ENCODE measurements around the gene C12orf56.
"Not testable (repeated sequence)": the region's sequence is repeated elsewhere in the genome, so short reads cannot be mapped to it uniquely, and the experiment has no call there.

The C12orf56 gene

GRCh38 chr12:64304571-64304970, 86.0 kb downstream of the C12orf56 start:
- DNase-seq (ENCODE audit: low read depth): no peak

GRCh38 chr12:64299628-64300027, 90.9 kb downstream of the C12orf56 start:
- no peak for DNase-seq (ENCODE audit: low read depth)

DNA sequence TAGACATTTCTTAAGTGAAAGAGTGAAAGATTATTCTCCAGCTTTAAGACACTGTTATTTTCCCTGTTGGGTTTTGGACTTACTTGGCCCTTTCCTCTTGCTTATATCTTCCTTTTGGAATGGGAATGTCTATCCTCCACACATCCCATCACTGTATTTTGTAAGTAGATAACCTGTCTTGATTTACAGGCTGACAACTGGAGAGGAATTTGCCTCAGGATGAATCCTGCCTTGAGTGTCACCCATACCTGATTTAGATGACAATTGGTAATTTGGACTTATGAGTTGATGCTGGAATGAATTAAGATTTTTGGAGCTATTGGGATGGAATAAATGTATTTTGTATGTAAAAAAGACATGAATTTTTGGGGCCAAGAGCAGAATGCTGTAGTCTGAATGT, 94.3 kb downstream of the C12orf56 start:
- DNase-seq (ENCODE audit: low read depth): no peak

- no peak for DNase-seq (ENCODE audit: low read depth)
Observed at GRCh38 chr12:64293654-64294364, 96.7 kb downstream of the C12orf56 start.

DNA sequence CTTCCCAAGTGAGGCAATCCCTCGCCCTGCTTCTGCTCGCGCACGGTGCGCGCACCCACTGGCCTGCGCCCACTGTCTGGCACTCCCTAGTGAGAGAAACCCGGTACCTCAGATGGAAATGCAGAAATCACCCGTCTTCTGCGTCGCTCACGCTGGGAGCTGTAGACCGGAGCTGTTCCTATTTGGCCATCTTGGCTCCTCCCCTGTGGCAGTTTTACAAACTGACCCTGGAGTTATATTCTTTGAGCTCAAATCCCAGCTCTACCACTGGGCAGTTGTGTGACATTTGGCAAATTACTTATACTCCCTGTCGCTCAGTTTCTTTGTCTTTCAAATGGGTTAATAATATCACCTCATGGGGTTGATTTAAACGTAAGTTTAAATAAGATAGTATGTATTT, 97.4 kb downstream of the C12orf56 start:
- not testable (repeated sequence) for DNase-seq (ENCODE audit: low read depth)

- DNase-seq (ENCODE audit: low read depth): no peak
Observed at GRCh38 chr12:64286521-64286920, 104.0 kb downstream of the C12orf56 start.

DNA sequence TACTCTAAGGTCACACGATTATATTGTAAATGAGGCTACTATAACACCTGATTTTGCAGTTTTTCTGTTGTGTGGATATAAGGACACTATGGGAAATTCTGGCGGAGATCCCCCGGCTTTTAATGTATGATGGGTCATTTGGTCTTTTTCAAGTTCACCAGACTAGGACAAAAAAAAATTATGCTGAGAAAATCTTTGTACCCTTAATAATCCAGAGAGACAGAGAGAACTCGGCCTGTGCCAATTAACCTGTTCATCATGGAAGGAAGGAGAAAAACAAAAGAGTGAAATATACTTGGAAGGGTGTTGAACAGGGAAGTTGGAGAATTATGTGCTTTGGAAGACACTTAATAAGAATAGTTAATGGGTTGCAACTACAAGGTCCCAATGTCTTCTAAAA, 106.3 kb downstream of the C12orf56 start:
- DNase-seq (ENCODE audit: low read depth): no peak

DNA sequence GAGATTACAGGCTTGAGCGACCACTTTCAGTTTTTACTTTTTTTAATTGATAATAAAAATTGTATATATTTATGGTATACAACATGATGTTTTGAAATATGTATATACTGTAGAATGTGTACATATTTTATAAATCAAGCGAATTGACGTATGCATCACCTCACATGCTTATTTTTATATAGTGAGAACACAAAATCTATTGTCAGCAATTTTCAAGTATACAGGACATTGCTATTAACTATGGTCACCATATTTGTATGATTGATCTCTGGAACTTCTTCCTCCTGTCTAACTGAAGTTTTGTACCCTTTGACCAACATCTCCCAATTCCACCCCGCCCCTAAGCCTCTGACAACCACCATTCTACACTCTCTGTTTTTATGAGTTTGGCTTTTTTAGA, 112.1 kb downstream of the C12orf56 start:
- no peak for DNase-seq (ENCODE audit: low read depth)

DNA sequence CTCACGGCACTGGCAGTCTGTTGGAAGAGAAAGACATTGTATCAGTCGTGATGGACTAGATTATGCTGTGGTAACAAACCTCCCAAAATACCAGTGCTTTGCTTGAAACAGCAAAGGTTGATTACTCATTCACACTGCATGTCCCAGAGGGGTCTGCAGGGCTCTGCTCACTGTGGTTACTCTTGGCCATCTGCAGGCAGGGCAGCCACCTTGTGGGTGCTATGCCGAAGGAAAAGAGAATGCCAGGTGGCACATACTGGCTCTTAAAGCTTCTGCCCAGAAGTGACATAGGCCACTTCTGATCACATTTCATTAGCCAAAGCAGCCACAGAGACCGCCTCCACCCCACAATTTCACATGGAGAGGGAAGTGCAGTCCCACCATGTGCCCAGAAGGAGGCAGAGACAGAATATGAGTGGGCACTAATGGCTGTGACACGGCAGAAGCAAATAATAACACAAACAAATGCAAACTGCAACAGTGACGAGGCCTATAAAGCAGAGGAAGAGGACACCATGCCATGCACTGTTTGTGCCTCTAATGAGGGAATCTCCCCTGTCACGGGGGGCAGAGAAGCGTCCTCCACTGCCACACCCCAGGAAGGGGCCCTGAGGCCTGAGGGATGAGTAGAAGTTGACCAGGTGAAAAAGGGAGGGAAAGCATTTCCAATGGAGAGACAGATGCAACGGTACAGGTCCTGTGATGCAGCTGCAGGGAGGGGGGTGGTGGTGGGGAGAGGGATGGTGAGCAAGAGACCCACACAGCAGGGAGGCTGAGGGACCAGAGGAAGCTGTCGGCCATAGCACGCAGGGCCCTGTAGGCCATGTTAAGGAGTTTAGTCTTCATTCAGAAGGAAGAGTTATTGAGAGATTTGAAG, 116.8 kb downstream of the C12orf56 start:
- DNase-seq (ENCODE audit: low read depth): no peak

DNA sequence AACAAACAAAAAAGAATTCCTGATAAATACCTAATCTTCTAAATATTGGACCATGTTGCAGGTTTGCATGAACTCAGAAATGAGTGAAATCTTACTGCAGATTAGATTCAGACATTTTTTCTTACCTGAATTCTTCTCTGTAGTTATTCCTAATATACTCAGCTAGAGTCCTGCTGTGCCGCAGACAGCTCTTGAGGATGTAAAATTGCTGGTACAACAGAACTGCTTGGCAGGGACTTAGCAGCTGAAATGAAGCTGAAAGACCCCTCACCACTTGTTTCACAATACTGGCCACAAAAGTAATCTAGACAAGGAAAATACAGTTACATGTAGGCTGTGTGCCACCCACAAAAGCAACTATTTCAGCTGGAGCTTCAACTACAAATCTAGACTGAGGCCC, 120.1 kb downstream of the C12orf56 start:
- DNase-seq (ENCODE audit: low read depth): no peak

DNA sequence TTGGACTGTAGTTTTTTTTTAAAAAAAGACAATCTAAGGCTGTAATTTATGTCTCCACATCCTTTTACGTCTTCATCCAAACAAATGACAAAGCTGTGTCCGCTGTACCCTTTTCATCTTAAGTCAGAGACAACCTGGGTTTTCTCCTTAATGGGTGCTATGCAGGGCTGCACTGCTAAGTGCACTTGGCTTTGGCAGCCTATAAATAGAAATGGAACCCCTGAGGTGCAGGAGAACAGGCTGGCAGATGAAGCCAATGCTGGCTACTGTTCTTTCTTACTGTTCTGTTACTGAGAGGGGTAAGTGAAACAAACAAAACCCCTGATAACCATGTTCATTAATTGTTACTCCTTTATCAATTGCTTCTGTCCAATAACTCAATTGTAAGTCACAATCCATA, 121.4 kb downstream of the C12orf56 start:
- DNase-seq (ENCODE audit: low read depth): no peak

DNA sequence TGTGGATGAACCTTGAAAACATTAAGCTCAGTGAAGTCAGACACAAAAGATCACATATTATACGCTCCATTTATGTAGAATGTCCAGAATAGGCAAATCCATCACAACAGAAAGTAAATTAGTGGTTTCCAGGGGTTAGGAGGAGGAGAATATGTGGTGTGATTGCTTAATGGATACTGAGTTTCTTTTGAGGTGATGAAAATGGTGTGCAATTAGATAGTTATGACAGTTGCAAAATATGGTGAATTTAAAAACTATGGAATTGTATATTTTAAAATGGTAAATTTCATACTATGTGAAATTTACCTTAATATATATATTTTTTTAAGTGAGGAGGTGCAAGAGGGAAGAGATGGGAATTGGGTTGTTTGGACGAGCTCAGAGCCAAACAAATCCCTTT, 122.1 kb downstream of the C12orf56 start:
- DNase-seq (ENCODE audit: low read depth): no peak

- no peak for DNase-seq (ENCODE audit: low read depth)
Observed at GRCh38 chr12:64265839-64266238, 124.7 kb downstream of the C12orf56 start.

DNA sequence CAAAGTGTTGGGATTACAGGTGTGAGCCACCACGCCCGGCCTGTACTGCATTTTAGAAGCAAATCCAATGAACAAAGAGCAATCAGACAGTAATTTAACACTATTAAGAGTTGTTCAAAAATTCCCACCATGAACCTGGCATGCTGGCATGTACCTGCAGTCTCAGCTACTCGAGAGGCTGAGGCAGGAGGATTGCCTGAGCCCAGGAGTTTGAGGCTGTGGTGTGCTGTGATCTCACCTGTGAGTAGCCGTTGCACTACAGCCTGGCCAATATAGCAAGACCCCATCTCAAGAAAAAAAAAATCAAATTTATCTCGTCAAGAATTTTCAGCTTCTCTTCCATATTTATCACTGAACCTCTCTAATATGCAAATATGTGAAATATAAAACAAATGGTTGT, 128.7 kb downstream of the C12orf56 start:
- no peak for DNase-seq (ENCODE audit: low read depth)

- no peak for DNase-seq (ENCODE audit: low read depth)
Observed at GRCh38 chr12:64258576-64258975, 132.0 kb downstream of the C12orf56 start.

DNA sequence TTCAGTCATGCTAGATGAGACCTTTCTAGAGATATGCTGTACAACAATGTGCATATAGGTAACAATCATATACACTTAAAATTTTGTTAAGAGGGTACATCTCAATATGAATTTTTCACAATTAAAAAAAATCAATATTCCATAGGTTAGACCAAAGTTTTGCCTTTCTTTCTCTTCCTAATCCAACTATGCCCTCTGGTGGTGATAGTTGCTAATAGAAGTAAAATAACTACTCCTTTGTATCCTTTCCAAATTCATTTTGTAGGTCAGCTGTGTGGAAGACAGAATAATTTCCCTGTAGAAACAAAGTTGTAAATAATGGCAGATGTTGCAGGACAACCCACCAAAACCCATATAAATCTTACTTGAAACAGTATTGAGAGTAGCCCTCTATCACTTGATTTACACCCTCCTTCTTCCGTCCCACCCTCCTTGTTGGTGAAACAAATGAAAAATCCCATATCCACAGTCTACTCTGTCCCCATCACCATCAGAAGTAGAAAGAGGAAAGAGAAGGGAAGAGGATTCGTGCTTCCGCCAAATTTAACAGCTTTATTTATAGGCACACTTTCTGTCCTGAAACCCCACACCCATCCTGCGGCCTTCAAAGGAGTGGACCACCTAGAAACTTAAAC, 134.3 kb downstream of the C12orf56 start:
- DNase-seq (ENCODE audit: low read depth): no peak

DNA sequence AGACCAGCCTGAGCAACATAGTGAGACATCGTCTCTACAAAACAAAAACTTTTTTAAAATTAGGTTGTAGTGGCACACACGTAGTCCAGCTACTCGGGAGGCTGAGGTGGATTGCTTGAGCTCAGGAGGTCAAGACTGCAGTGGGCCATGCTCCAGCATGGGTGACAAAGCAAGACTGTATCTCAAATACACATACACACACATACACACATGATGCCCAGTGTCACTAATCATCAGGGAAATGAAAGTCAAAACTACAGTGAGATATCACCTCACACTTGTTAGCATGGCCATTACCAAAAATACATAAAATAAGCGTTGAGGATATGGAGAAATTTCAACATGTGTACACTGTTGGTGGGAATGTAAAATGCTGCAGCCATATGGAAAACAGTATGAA, 135.3 kb downstream of the C12orf56 start:
- no peak for DNase-seq (ENCODE audit: low read depth)

DNA sequence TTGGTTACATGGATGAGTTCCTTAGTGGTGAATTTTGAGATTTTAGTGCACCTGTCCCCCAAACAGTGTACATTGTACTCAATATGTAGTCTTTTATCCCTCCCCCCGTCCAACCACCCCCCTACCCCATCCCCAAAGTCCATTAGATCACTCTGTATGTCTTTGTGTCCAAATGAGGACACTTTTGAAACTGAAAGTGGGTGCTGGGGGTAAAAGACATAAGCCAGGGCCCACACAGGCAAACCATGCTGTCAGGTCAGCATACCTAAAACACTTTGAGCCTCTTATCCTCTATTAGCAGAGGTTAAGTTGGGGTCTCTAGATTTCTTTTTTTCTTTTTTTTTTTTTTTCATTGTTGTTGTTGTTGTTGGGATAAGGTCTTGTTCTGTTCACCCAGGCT, 137.2 kb downstream of the C12orf56 start:
- no peak for DNase-seq (ENCODE audit: low read depth)

GRCh38 chr12:64252681-64253080, 137.9 kb downstream of the C12orf56 start:
- no peak for DNase-seq (ENCODE audit: low read depth)

- DNase-seq (ENCODE audit: low read depth): no peak
Observed at GRCh38 chr12:64243809-64244208, 146.7 kb downstream of the C12orf56 start.

GRCh38 chr12:64240781-64241180, 149.8 kb downstream of the C12orf56 start:
- DNase-seq (ENCODE audit: low read depth): no peak

DNA sequence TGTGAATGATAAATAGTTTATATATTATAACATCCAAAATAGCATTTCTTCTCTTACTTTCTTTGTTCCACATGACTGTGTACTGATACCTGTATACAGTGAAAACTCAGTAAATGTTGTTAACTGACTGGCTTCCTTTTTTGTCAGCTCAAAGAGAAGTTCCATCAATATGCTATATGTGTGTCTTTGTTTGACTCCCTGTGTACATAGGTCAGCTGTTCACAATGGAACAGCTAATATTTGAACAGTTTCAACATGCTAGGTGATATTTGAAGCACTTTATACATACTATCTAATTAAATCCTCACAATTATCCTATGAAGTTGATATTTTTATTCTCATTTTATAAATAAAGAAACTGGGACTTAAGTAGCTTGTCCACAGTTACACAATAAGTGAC, 153.2 kb downstream of the C12orf56 start:
- no peak for DNase-seq (ENCODE audit: low read depth)

GRCh38 chr12:64236549-64236948, 154.0 kb downstream of the C12orf56 start:
- no peak for DNase-seq (ENCODE audit: low read depth)
